ENCODE data around the gene C12orf42. TPM values are rescaled to one million over a fixed set of nuclear protein-coding genes. Genes with fewer than 3 reads are reported as not detected.

The C12orf42 gene
- total RNA-seq, 1 experiment from 2014 or later, result 0.37 TPM

- TF ChIP-seq USF1 (CRISPR knock-in tag; IDR thresholded peaks at IDR 0.05), result no peak
- no peak for TF ChIP-seq PRDM15 (CRISPR knock-in tag; IDR thresholded peaks at IDR 0.05)
- TF ChIP-seq ZNF317 (CRISPR knock-in tag; IDR thresholded peaks at IDR 0.05; ENCODE audit: borderline replicate concordance, low read depth), result no peak
- TF ChIP-seq E2F1 (CRISPR knock-in tag; IDR thresholded peaks at IDR 0.05), result no peak
These were observed 225.8 kb downstream of the C12orf42 start (continued) for GRCh38 chr12:103269946-103270345.

GRCh38 chr12:103268831-103269514, 226.8 kb downstream of the C12orf42 start:
- POLR2A ChIA-PET, result interaction anchor here (0.9 kb wide), 1 partner anchor 244 kb away, joined by 3 read pairs; no protein-coding TSS in a partner anchor
- ATAC-seq, result no peak
- Mint-ChIP-seq H3K4me1 (peaks cover 7% of the 10 kb centered on the region), H3K4me3 (no peak overlapping the region), H3K36me3 (no peaks in the 10 kb centered on the region), H3K9me3 (no peaks in the 10 kb centered on the region), H3K27ac (no peak overlapping the region), H3K27me3 (ENCODE audit: low read depth) (no peaks in the 10 kb centered on the region)
- CTCF ChIA-PET, result interaction anchor here (0.7 to 0.9 kb wide), 2 partner anchors 319 to 458 kb away, joined by 3 read pairs; no protein-coding TSS in a partner anchor
- DNase-seq (ENCODE audit: low spot score), result no peak
- TF ChIP-seq MLX (CRISPR knock-in tag; IDR thresholded peaks at IDR 0.05) (no peak), KAT7 (CRISPR knock-in tag; IDR thresholded peaks at IDR 0.05; ENCODE audit: borderline replicate concordance) (no peak), ZNF121 (CRISPR knock-in tag; IDR thresholded peaks at IDR 0.05) (no peak), ERG (CRISPR knock-in tag; IDR thresholded peaks at IDR 0.05) (no peak), SMAD3 (CRISPR knock-in tag; IDR thresholded peaks at IDR 0.05; ENCODE audit: borderline replicate concordance) (no peak), FOXJ3 (CRISPR knock-in tag; IDR thresholded peaks at IDR 0.05; ENCODE audit: borderline replicate concordance) (no peak), ZNF281 (CRISPR knock-in tag; IDR thresholded peaks at IDR 0.05) (no peak), ZMAT4 (CRISPR knock-in tag; IDR thresholded peaks at IDR 0.05) (no peak), ATF6 (CRISPR knock-in tag; IDR thresholded peaks at IDR 0.05) (no peak), RORB (CRISPR knock-in tag; IDR thresholded peaks at IDR 0.05) (no peak), FOXK1 (CRISPR knock-in tag; IDR thresholded peaks at IDR 0.05) (no peak), MXD4 (CRISPR knock-in tag; IDR thresholded peaks at IDR 0.05; ENCODE audit: borderline replicate concordance) (no peak), IRF2 (CRISPR knock-in tag; IDR thresholded peaks at IDR 0.05; ENCODE audit: borderline replicate concordance, low read depth) (no peak), TCF7 (CRISPR knock-in tag; IDR thresholded peaks at IDR 0.05; ENCODE audit: low read depth) (no peak), USF1 (CRISPR knock-in tag; IDR thresholded peaks at IDR 0.05) (no peak)
